8988T (cell line): ENCODE results near the gene KIAA1549.
"Not testable (repeated sequence)": the region's sequence is repeated elsewhere in the genome, so short reads cannot be mapped to it uniquely, and the experiment has no call there.

Experiments
- DNase-seq: peaks from one replicate; pipeline ENCODE4 v3.0.0; 2011

Gene KIAA1549

DNA sequence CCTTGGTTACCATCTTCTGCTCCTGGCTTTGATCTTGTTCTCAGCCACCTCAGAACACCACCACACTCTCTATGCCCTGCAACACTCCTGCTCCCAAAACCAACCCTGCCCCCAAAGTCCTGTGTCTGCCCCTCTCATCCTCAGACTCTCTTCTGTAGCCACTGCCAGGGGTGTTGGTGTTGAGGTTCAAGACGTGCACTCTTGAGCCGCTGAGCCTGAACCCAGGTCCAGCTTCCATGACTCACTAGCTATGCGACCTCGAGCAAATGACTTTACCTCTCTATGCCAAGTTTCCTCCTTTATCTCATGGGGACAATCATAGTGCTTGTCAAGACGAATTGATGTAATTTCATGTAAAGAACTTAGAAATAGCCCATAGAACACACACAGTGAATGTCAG is 182.4 kb downstream of the KIAA1549 start:
- DNase-seq: no peak

DNA sequence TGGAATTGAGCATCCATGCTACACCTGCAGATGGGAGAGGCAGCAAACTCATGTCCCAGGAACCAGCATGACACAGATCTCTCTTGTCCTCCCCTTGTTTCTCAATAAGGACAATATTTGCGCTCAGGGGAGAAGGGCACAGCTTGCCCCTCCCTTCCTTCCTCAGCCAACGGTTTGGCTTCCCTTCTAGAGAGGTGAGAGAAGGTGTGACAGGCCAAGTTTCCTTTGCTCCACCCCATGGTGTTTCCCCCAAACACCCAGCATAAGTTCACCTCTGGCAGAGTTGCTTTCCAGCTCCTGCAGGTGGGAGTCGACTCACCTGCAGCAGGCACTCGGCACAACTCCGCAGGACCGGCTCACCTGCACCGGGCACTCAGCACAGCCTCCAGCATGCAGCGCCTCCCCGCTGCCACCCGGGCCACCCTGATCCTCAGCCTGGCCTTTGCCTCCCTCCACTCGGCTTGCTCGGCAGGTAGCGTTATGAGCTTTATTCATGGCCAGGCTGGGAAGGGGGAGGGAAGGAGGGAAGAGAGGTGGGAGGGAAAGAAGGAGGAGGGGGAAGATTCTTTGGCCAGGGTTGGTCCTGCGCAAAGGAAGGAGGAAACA is 183.4 kb downstream of the KIAA1549 start, which contains the start of the genes ATP6V0A4 and TMEM213:
Gene ATP6V0A4, minus strand, starts transcription at position 482 of the 606 bp plus-strand sequence. CDS start 26,949 bp downstream, outside the sequence.
Gene TMEM213, plus strand, starts transcription at position 280 of the 606 bp plus-strand sequence. Its CDS starts 111 bp downstream, at position 391.
- no peak for DNase-seq

DNA sequence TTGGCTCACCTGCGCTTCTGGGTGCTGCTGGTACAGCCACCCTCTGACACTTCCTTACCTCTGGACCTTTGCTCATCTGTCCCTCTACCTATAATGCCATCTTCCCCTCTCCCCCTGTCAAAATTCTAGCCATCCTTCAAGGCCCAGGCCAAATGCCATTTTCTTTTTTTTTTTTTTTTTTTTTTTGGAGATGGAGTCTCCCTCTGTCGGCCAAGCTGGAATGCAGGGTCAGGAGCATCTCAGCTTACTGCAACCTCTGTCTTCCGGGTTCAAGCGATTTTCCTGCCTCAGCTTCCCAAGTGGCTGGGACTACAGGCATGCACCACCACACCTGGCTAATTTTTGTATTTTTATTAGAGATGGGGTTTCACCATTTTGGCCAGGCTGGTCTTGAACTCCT is 184.1 kb downstream of the KIAA1549 start:
- not testable (repeated sequence) for DNase-seq

DNA sequence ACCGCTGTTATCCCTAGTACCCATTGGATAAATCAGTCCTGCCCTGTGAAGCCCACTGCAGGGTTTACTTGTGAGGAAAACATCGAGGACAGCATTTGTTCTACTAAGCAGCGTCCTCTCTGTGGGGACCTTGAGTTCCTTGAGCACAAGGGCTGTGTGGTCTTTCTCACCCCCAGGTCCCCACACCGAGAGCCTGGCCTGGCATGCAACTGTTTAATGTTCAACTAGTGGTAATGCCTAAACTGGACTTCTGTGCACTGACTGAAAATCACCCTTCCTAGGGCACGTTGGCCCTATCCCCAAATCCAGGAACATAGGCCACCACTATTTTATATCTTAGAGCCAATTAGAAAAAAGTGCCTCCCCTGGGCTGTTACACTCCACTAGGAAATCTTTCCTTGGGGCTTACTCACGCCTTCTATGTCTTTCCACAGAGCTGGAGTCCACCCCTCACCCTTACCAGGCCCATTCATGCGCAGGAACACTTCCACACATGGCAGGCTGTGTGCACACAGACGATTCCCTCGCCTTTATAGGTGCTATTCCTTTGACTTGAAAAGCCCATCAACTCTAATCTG is 185.1 kb downstream of the KIAA1549 start:
- DNase-seq: no peak

GRCh38 chr7:138785587-138786437 is 195.4 kb downstream of the KIAA1549 start:
- DNase-seq: peak; percentile 23

DNA sequence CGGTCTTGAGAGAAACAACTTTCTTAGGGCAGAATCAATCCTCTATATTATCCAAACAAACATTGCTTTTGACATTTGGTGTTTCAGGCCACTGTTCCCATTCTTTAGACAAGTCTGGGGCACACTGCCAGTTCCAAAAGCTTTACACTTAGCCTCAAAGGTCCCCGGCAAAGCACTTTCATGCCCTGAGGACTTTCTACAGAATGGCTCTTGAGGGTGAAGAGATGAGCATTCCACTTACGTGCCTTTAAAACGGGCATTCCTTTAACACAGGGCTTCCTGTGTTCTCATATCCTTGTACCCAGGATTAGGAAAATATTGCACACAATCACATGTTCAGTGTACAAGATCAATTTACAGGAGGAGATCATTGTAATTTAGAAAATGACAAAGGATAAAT is 196.5 kb downstream of the KIAA1549 start:
- no peak for DNase-seq
